ENCODE data around the gene CHST4. TPM values are rescaled to one million over a fixed set of nuclear protein-coding genes. Genes with fewer than 3 reads are reported as not detected.
"Not testable (repeated sequence)": the region's sequence is repeated elsewhere in the genome, so short reads cannot be mapped to it uniquely, and the experiment has no call there.

The CHST4 gene
- total and polyA plus RNA-seq, 9 of the 15 experiments (the other 6 are each of a cell fraction or from before 2014, with no cell fraction given), result 0.07 TPM; not detected in 8

DNA sequence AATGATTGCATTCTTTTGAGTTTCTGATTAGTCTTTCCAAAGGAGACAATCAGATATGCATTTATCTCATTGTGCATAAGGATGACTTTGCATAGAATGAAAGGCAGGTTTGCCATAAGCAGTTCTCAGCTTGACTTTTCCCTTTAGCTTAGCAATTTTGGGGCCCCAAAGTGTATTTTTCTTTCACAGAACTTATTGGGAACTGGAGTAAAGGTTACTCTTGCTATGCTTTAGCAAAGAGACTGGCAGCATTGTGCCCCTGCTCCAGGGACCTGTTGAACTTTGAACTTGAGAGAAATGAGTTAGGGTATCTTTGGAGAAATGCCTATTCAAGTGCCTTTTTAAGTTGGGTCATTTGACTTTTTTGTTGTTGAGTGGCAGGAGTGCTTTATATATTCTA, 33.6 kb downstream of the CHST4 start:
- TF ChIP-seq EZH2 (IDR thresholded peaks at IDR 0.05; ENCODE audit: borderline replicate concordance, low read depth, low read length) (no peak), ZNF584 (CRISPR knock-in tag; IDR thresholded peaks at IDR 0.05; ENCODE audit: low read depth) (no peak), RBM14 (IDR thresholded peaks at IDR 0.05; ENCODE audit: borderline replicate concordance, insufficient read depth, low read depth, low read length) (no peak), HNRNPL (IDR thresholded peaks at IDR 0.05; ENCODE audit: low read depth, low read length) (no peak), HDAC3 (IDR thresholded peaks at IDR 0.05; ENCODE audit: borderline replicate concordance, partially characterized antibody) (no peak), ZNF696 (CRISPR knock-in tag; conservative IDR thresholded peaks at IDR 0.05) (no peak), TRIM28 (IDR thresholded peaks at IDR 0.05) (no peak), SRSF7 (optimal IDR thresholded peaks at IDR 0.05; ENCODE audit: low read depth, low read length) (no peak), TBL1XR1 (IDR thresholded peaks at IDR 0.05; ENCODE audit: low read length in 2 of 2) (no peak), ZNF143 (CRISPR knock-in tag; IDR thresholded peaks at IDR 0.05) (no peak)
- TF ChIP-seq, protein P1, sequence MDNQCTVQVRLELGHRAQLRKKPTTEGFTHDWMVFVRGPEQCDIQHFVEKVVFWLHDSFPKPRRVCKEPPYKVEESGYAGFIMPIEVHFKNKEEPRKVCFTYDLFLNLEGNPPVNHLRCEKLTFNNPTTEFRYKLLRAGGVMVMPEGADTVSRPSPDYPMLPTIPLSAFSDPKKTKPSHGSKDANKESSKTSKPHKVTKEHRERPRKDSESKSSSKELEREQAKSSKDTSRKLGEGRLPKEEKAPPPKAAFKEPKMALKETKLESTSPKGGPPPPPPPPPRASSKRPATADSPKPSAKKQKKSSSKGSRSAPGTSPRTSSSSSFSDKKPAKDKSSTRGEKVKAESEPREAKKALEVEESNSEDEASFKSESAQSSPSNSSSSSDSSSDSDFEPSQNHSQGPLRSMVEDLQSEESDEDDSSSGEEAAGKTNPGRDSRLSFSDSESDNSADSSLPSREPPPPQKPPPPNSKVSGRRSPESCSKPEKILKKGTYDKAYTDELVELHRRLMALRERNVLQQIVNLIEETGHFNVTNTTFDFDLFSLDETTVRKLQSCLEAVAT (IDR thresholded peaks at IDR 0.05), result no peak
- no peak overlapping the region for H3K27ac ChIP-seq (ENCODE audit: extremely low read depth, low read depth, low read length)
- peaks cover 4 to 6% of the 10 kb centered on the region in 2 experiments; a peak in 3 of 5 replicates for H3K4me1 ChIP-seq (replicated peaks in 1 of 2; ENCODE audit: control insufficient read depth in 2 of 2, insufficient read depth in 2 of 2, low read length in 2 of 2)
- H3K9ac ChIP-seq (ENCODE audit: insufficient read depth in 1 of 2, low read depth in 2 of 2, low read length in 2 of 2), result no peak overlapping the region
- H3K4me2 ChIP-seq (ENCODE audit: insufficient read depth, low read length), result no peak overlapping the region
- in situ Hi-C loops (cut with MboI), result no loop called here
- ChIA-PET POLR2A (no interaction called here), CTCF (ENCODE audit: low intra/inter-chr PET ratio) (no interaction called here)
- intact Hi-C loops (cut with micrococcal nuclease), result no loop called here
- no peaks in the 10 kb centered on the region for H3K9me1 ChIP-seq (ENCODE audit: control insufficient read depth, insufficient read depth, low read length)
- no peak for FAIRE-seq
- no peak for ATAC-seq
- H2AFZ ChIP-seq (ENCODE audit: low read depth, low read length), result no peak overlapping the region
- no peaks in the 10 kb centered on the region for H3K36me3 ChIP-seq (ENCODE audit: control insufficient read depth, insufficient read depth, low read length)
- H3K4me3 ChIP-seq, result no peak overlapping the region
- H4K20me1 ChIP-seq (replicated peaks; ENCODE audit: control insufficient read depth, insufficient read depth, low read length), result no peaks in the 10 kb centered on the region
- no peaks in the 10 kb centered on the region for H3K9me3 ChIP-seq (replicated peaks; ENCODE audit: control insufficient read depth, insufficient read depth, low read depth, low read length)
- H3K27me3 ChIP-seq (ENCODE audit: control insufficient read depth in 2 of 2, insufficient read depth in 2 of 2, low read length in 2 of 2), result peaks cover 4 to 10% of the 10 kb centered on the region in 2 experiments; a peak in 2 of 5 replicates
- no peak for DNase-seq (ENCODE audit: extremely low read depth in 1 of 4, low spot score in 3 of 4)
- H3K79me2 ChIP-seq (ENCODE audit: control insufficient read depth, insufficient read depth, low read length), result no peaks in the 10 kb centered on the region
- BruUV-seq (replicated peaks), result no TSS peak

DNA sequence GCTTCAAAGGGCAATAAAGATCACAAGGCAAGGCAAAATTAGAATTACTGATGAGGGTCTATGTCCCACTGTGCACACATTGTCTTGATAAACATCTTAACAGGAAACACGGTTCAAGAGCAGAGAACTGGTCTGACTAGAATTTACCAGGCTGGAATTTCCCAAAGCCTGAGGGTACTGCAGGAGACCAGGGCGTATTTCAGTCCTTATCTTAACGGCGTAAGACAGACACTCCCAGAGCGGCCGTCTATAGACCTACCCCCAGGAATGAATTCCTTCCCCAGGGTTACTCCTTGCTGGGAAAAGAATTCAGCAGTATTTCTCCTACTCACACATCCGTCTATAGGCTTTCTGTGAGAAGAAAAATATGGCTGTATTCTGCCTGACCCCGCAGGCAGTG, 35.7 kb downstream of the CHST4 start:
- H3K9me3 ChIP-seq (replicated peaks; ENCODE audit: control insufficient read depth, insufficient read depth, low read depth, low read length); CTCF ChIA-PET (ENCODE audit: low intra/inter-chr PET ratio); H3K9ac ChIP-seq (ENCODE audit: insufficient read depth in 1 of 2, low read depth in 2 of 2, low read length in 2 of 2); H3K79me2 ChIP-seq (ENCODE audit: control insufficient read depth, insufficient read depth, low read length); intact Hi-C loops (cut with micrococcal nuclease); H3K4me3 ChIP-seq; DNase-seq (ENCODE audit: extremely low read depth in 1 of 4, low spot score in 3 of 4); in situ Hi-C loops (cut with MboI); FAIRE-seq; H4K20me1 ChIP-seq (replicated peaks; ENCODE audit: control insufficient read depth, insufficient read depth, low read length); H3K9me1 ChIP-seq (ENCODE audit: control insufficient read depth, insufficient read depth, low read length); H3K36me3 ChIP-seq (ENCODE audit: control insufficient read depth, insufficient read depth, low read length); BruUV-seq (replicated peaks); H3K27ac ChIP-seq (ENCODE audit: extremely low read depth, low read depth, low read length); H3K4me2 ChIP-seq (ENCODE audit: insufficient read depth, low read length); H2AFZ ChIP-seq (ENCODE audit: low read depth, low read length); H3K27me3 ChIP-seq (ENCODE audit: control insufficient read depth in 2 of 2, insufficient read depth in 2 of 2, low read length in 2 of 2); ATAC-seq; POLR2A ChIA-PET: not testable (repeated sequence)
- peaks cover 5 to 15% of the 10 kb centered on the region in 2 experiments; a peak in 4 of 5 replicates for H3K4me1 ChIP-seq (replicated peaks in 1 of 2; ENCODE audit: control insufficient read depth in 2 of 2, insufficient read depth in 2 of 2, low read length in 2 of 2)
- WGBS (ENCODE audit: insufficient coverage, low coverage, missing lambda C conversion rate), result 7% methylated on average over 8 of the region's 8 CpGs

Data from K562 (cell line).